Heart left ventricle (tissue), 16 donors: Measurements from ENCODE around the gene TNFRSF17. TPM values are rescaled to one million over a fixed set of nuclear protein-coding genes. Genes with fewer than 3 reads are reported as not detected.
A peak's percentile ranks its signal among the peaks of the same experiment; 100 is the strongest.
"Not testable (repeated sequence)": the region's sequence is repeated elsewhere in the genome, so short reads cannot be mapped to it uniquely, and the experiment has no call there.

ENCODE experiments used
- ATAC-seq, 4 donors: fragments of 200-7000 bp; cut with Tn5 transposase; one replicate each; pipeline ENCODE4 v1.9.1; 2020 to 2022; ENCODE audit warnings: moderate library complexity in 4 of 4, mild to moderate bottlenecking in 3 of 4, moderate number of reproducible peaks in 1 of 4
- DNase-seq, 5 donors: peaks; one replicate each; pipeline ENCODE4 v3.0.0-alpha.2; 2020
- H3K27ac ChIP-seq, 12 donors: fragments of 200-600 bp; sonication (generic) in 4 of 12; one replicate each; pipeline versions ENCODE4 v1.5.0 to v1.8.0; 2016 to 2022; ENCODE audit warnings: mild to moderate bottlenecking in 2 of 12
- H3K27me3 ChIP-seq, 9 donors: fragments of 200-600 bp; sonication (generic) in 2 of 9; one replicate each; pipeline versions ENCODE4 v1.5.1 to v1.8.0; 2016 to 2022; ENCODE audit warnings: mild to moderate bottlenecking in 3 of 9
- H3K36me3 ChIP-seq, 9 donors: fragments of 200-600 bp; sonication (generic) in 2 of 9; one replicate each; pipeline versions ENCODE4 v1.5.0 to v1.8.0; 2018 to 2022; ENCODE audit warnings: mild to moderate bottlenecking in 2 of 9
- H3K4me1 ChIP-seq, 12 donors: fragments of 200-600 bp; sonication (generic) in 4 of 12; one replicate each; pipeline versions ENCODE4 v1.5.0 to v1.8.0; 2016 to 2022; ENCODE audit warnings: mild to moderate bottlenecking in 3 of 12
- H3K4me3 ChIP-seq, 12 donors: fragments of 200-600 bp; sonication (generic) in 4 of 12; one replicate each; pipeline versions ENCODE4 v1.5.0 to v1.8.0; 2017 to 2022; ENCODE audit warnings: mild to moderate bottlenecking in 9 of 12, moderate library complexity in 4 of 12
- H3K9me3 ChIP-seq, 12 donors: fragments of 200-600 bp; sonication (generic) in 4 of 12; one replicate each; pipeline versions ENCODE4 v1.5.0 to v1.8.0; 2016 to 2022; ENCODE audit warnings: mild to moderate bottlenecking in 1 of 12
- POLR2A ChIP-seq, 2 donors: fragments of 450-650 bp; IDR thresholded peaks; one replicate each; pipeline ENCODE4 v1.6.1; 2017; ENCODE audit warnings: antibody characterized with exemption in 2 of 2, mild to moderate bottlenecking in 2 of 2, moderate library complexity in 2 of 2
- WGBS, 4 donors: extraction: QIAGEN DNeasy Blood & Tissue Kit in 2 of 4; methylation state at CpG; one replicate each; pipeline versions ENCODE4 v1.1.5 to v1.1.7; 2013 to 2018; 5-methylcytosine and 5-hydroxymethylcytosine counted together
- intact Hi-C, 10 donors: fragments of 100-400 bp; cut with DNase I; formaldehyde crosslinking; loops; one replicate each; pipeline versions ENCODE4 v1.11.1 to v1.14.2; 2022
- polyA plus RNA-seq, 2 donors: library from polyadenylated mRNA; stranded (reverse); fragments of 200-250 nt; gene quantifications; one replicate each; pipeline ENCODE4 v1.2.3, GENCODE V29; 2013
- total RNA-seq, 9 donors: library from RNA; depleted of rRNA in 2 of 9; stranded (reverse); fragments of >200 nt in 2 of 9; fragmentation: NEBNext Ultra II Directional in 3 of 9; extraction: Animal tissue kit (Norgen Biotek cat#: 25700) in 3 of 9; gene quantifications; one replicate each; pipeline versions ENCODE4 v1.1.0 to v1.2.4, GENCODE V29; 2016 to 2023
- TF ChIP-seq, protein P1 (sequence below), 12 donors: fragments of 200-600 bp; sonication (generic) in 4 of 12; IDR thresholded peaks; one replicate each; pipeline versions ENCODE4 v1.5.0 to v1.8.0; 2018 to 2022; ENCODE audit warnings: antibody characterized with exemption in 12 of 12, mild to moderate bottlenecking in 5 of 12
- donor health status: ischemic (EF 13 %, LVEDD 7.1; RV severe dilation, severe dysfunction).
- donor health status: healthy with polysubstance abuse.
- donor health status: DM: no; HTN: yes; CAD: no.
- donor health status: DM: no; HTN: no; CAD: no.
- donor health status: ischemic (EF 25% LVEDD 6.9; RV normal size, moderate dysfunction).
- donor health status: ischemic (EF 25% LVEDD 5.7; RV mildly dilated, moderate dysfunction).
- donor health status: healthy.
- donor health status: DM: yes; HTN: yes; CAD: no.
- donor health status: ischemic (EF 35%, LVEDD 5.7; RV mildly dilated, moderate dysfunction).
- donor health status: nonischemic (EF 11% LVEDD 7.7; RV severe dilation, severe dysfunction).
- donor health status: DM: yes; HTN: yes; CAD: no.
- donor health status: PGD.
- donor health status: ischemic (EF 29% LVEDD 5.4; RV normal size, mild dysfunction).
- donor health status: nonischemic (EF 23%, LVEDD 6.1; RV moderate dilation, normal function).

TNFRSF17 gene
- total and polyA plus RNA-seq, 11 donors = 0.99 TPM; not detected in 10

- no peak overlapping the region for H3K27ac ChIP-seq
- DNase-seq = no peak
- 81 to 87% (median 83%) methylated on average over 3 of the region's 3 CpGs for WGBS, 4 donors
- H3K4me1 ChIP-seq = no peaks in the 10 kb centered on the region
- no peaks in the 10 kb centered on the region for H3K9me3 ChIP-seq
- intact Hi-C loops = loop anchor here in 3 of 10 donors (5.0 kb wide), 1 partner anchor 121 kb away; no protein-coding TSS in a partner anchor
- H3K27me3 ChIP-seq = no peaks in the 10 kb centered on the region
- H3K4me3 ChIP-seq = no peak overlapping the region
- no peak for ATAC-seq
- no peak for TF ChIP-seq POLR2A (IDR thresholded peaks at IDR 0.05)
- TF ChIP-seq, protein P1, sequence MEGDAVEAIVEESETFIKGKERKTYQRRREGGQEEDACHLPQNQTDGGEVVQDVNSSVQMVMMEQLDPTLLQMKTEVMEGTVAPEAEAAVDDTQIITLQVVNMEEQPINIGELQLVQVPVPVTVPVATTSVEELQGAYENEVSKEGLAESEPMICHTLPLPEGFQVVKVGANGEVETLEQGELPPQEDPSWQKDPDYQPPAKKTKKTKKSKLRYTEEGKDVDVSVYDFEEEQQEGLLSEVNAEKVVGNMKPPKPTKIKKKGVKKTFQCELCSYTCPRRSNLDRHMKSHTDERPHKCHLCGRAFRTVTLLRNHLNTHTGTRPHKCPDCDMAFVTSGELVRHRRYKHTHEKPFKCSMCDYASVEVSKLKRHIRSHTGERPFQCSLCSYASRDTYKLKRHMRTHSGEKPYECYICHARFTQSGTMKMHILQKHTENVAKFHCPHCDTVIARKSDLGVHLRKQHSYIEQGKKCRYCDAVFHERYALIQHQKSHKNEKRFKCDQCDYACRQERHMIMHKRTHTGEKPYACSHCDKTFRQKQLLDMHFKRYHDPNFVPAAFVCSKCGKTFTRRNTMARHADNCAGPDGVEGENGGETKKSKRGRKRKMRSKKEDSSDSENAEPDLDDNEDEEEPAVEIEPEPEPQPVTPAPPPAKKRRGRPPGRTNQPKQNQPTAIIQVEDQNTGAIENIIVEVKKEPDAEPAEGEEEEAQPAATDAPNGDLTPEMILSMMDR (IDR thresholded peaks at IDR 0.05) = no peak
- no peaks in the 10 kb centered on the region for H3K36me3 ChIP-seq
Observed at GRCh38 chr16:11946433-11946832, 18.6 kb upstream of the TNFRSF17 start.

GRCh38 chr16:11948819-11949218 is 16.2 kb upstream of the TNFRSF17 start:
- Histone ChIP-seq H3K4me1 (no peaks in the 10 kb centered on the region), H3K4me3 (no peak overlapping the region), H3K27ac (no peak overlapping the region), H3K36me3 (no peaks in the 10 kb centered on the region), H3K27me3 (no peaks in the 10 kb centered on the region), H3K9me3 (no peaks in the 10 kb centered on the region)
- DNase-seq = no peak
- intact Hi-C loops = loop anchor here in 7 of 10 donors (1.0 to 5.0 kb wide), 4 partner anchors 118 to 120 kb away; no protein-coding TSS in a partner anchor
- no peak for ATAC-seq
- WGBS, 4 donors = 89 to 96% (median 94%) methylated on average over 5 of the region's 5 CpGs
- TF ChIP-seq POLR2A (IDR thresholded peaks at IDR 0.05) = no peak
- TF ChIP-seq, protein P1 (IDR thresholded peaks at IDR 0.05) = no peak

DNA sequence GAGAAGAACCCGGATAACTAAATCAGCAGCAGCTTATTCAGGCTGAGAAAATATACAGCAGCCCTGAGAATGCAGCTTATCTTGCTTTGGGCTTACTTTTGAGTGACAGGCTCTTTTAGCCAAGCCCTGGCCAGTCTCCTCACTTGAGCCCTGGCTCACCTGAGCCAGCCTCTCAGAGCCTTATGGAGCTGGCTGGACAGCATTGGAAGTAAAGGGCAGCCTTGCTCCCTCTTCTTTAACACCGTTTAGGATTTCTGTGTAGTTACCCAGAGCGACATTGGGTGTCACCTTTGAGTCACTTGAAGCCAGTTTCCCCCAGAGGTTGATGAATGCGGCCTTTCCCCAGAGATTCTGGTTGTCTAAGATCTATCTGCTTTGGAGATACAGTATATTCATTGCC is 15.5 kb upstream of the TNFRSF17 start:
- intact Hi-C loops = loop anchor here in 7 of 10 donors (1.0 to 5.0 kb wide), 4 partner anchors 117 to 119 kb away; no protein-coding TSS in a partner anchor
- DNase-seq (peak in 1 of 5 donors; percentile 18), ATAC-seq (peak in 3 of 4 donors; percentile 68 to 81 (median 73))
- Histone ChIP-seq H3K4me1 (no peaks in the 10 kb centered on the region), H3K4me3 (no peak overlapping the region), H3K27me3 (no peaks in the 10 kb centered on the region), H3K9me3 (no peaks in the 10 kb centered on the region), H3K27ac (no peak overlapping the region), H3K36me3 (no peaks in the 10 kb centered on the region)
- 15 to 25% (median 18%) methylated on average over 4 of the region's 4 CpGs for WGBS, 4 donors
- TF ChIP-seq, protein P1 (IDR thresholded peaks at IDR 0.05) = peak in 11 of 12 donors; percentile 23 to 58 (median 47)
- no peak for TF ChIP-seq POLR2A (IDR thresholded peaks at IDR 0.05)

- Histone ChIP-seq H3K27ac (no peak overlapping the region), H3K4me3 (no peak overlapping the region), H3K9me3 (no peaks in the 10 kb centered on the region), H3K4me1 (no peaks in the 10 kb centered on the region), H3K27me3 (no peaks in the 10 kb centered on the region), H3K36me3 (no peaks in the 10 kb centered on the region)
- WGBS, 4 donors = 86 to 91% (median 90%) methylated on average over 5 of the region's 5 CpGs
- DNase-seq (no peak), ATAC-seq (no peak)
- intact Hi-C loops = loop anchor here in 2 of 10 donors (5.0 kb wide), 1 partner anchor 117 kb away; no protein-coding TSS in a partner anchor
- TF ChIP-seq POLR2A (IDR thresholded peaks at IDR 0.05) = no peak
- TF ChIP-seq, protein P1 (IDR thresholded peaks at IDR 0.05) = no peak
Observed at GRCh38 chr16:11950388-11950787, 14.6 kb upstream of the TNFRSF17 start.

DNA sequence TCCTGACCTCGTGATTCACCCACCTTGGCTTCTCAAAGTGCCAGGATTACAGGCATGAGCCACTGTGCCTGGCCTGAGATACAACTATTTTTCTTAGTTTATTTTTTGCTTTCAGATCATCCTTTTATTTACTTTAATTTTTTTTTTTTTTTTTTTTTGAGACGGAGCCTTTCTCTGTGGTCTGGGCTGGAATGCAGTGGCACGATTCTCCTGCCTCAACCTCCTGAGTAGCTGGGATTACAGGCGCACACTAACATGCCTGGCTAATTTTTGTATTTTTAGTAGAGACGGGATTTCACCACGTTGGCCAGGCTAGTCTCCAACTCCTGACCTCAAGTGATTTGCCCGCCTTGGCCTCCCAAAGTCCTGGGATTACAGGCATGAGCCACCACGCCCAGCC is 11.4 kb upstream of the TNFRSF17 start:
- H3K27ac ChIP-seq, H3K36me3 ChIP-seq, H3K27me3 ChIP-seq, DNase-seq, H3K4me3 ChIP-seq, H3K9me3 ChIP-seq, ATAC-seq, H3K4me1 ChIP-seq: not testable (repeated sequence)
- WGBS, 4 donors = 88 to 93% (median 91%) methylated on average over 8 of the region's 8 CpGs
- intact Hi-C loops = loop anchor here in 2 of 10 donors (5.0 kb wide), 1 partner anchor 114 kb away; no protein-coding TSS in a partner anchor
